GM19035 (cell line): ENCODE data around the gene CACNA1A.
"Not testable (repeated sequence)": the region's sequence is repeated elsewhere in the genome, so short reads cannot be mapped to it uniquely, and the experiment has no call there.

ENCODE experiments used
- ATAC-seq: cut with Tn5 transposase; IDR thresholded peaks from one replicate; pipeline ENCODE4 v1.9.1; 2021; ENCODE audit not compliant: unreplicated experiment

The CACNA1A gene

DNA sequence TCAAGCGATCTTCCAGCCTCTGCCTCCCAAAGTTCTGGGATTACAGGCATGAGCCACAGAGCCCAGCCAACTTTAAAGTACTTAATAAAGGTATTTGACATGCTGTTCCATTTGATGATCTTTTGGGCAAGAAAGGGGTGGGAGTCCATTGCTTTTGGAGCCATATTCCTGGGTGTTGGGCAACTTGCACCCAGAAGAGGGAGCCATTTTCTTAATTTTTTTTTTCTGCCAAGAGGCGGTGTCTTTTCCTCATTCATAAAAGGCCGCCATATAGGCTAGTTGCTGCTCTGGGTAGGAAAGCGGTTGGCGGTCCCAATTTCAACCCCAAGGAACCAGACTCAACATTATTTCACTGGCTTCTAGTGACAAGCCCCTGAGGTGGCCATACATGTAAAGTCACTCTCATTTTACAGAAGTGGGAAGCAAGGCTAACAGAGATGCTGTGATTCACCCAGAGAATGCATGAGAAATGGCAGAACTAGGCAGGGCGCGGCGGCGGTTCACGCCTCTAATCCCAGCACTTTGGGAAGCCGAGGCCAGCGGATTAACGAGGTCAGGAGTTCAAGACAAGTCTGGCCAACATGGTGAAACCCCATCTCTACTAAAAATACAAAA lies 139.6 kb downstream of the CACNA1A start:
- ATAC-seq, result no peak

DNA sequence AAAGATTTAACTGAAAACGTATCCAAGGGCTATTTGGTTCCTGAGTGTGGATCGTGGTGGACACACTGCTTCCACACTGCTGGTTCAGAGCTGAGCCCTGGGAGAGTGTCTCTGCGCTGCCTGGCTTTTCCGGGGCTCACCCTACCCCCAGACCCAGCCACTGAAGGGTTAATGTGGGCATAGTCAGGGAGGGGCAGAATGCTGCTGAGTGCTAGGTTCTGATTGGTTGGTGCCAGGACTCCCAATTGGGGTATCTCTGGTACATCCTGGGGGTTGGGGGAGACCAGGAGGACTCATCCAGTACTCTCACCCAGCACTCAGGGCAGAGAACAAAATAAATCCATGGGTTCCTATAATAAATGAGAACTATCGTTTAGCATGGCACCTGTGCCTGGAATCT lies 142.3 kb downstream of the CACNA1A start:
- no peak for ATAC-seq

GRCh38 chr19:13363245-13363644 lies 143.0 kb downstream of the CACNA1A start:
- no peak for ATAC-seq

DNA sequence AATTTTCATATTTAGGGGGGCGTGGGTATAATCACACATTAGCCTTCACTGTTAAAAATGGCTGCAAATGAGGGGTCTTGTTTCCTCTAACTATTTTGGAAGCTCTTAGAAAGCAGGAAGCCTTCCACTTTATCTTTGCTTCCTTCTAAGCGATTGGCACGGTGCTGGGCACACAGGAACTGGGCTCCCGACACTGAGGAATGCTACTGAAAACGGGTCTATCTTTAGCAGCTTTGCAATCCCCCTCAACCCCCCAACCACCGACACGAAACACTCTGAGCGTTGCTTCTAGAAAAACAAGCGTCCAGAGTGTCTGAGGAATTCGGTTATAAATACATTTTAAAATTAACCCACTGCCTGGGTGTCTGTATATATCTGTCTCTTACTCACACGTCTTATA lies 143.6 kb downstream of the CACNA1A start:
- ATAC-seq, result no peak

DNA sequence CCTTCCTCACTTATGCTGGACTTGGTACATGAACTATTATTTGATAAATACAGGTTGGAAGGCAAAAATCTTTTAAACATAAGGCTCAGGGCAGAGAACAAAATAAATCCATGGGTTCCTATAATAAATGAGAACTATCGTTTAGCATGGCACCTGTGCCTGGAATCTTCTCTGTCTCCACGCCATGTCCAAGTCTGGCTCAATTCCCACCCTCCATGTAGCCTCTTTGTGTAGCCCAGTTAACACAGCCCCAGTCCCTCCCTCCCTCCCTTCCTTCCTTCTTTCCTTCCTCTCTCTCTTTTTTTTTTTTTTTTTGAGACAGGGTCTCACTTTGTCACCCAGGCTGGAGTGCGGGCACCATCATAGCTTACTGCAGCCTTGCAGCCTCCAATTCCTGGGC lies 144.6 kb downstream of the CACNA1A start:
- ATAC-seq, result not testable (repeated sequence)

DNA sequence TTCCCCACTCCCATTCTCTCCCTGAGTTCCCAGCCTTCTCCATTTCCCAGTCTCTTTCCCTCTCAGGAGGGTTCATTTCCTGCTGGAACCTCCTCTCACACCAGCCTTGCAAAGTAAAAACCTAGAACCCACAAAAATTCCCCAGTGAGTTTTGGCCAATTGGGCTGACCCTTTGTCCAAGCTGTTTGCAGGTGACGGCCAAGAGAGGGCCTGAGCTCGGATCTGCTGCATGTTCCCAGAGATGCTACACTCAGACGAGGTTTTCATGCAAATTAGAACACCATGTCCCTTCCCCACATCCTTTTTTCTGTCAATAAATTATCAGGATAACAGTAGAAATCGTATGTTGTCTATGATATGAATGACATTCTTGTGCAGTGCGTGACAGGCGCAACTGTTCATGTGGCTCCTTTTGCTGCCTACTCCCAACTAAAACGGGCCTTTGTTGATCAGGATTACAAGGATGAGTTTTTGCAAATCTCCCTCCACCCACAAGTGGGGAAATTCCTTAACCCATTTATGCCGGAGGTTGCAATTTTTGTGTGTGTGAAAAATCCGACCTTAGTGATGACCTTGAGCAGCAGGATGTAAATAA lies 149.5 kb downstream of the CACNA1A start:
- no peak for ATAC-seq

DNA sequence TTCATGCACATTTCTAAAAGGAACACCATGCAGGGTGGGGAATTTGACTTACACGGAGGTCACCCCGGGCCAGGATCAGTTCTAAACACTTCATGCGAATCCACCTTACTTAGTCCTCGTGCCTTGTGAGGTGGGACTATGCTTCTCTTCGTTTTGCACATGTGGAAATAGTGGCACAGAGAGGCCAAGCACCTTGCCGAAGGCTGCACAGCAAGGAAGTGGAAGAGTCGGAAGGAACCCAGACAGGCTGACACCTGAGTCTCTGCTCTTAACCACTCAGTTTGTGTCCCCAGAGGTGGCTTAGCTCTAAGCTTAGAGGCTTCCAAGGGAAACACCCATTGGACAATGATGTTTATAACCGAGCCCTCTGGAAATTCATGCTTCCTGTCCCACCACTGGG lies 150.1 kb downstream of the CACNA1A start:
- no peak for ATAC-seq

GRCh38 chr19:13355356-13355755 lies 150.9 kb downstream of the CACNA1A start:
- no peak for ATAC-seq

DNA sequence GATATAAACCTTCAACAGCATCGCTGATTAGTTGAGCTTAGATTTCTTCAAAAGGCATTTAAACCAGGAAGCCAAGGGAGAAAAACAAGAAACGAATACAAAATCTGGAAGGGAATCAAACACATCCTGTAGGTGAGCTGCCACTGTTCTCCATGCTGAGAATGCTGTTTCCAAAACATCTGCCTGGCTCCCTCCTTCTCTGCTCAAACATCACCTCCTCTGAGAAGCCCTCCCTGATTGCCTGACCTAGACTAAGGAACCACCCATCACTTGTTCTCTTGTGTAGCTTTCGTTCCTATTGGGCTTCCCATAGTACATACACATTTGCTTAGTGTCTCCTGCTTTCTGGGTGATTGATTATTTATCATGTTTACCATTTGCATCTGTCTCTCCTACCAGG lies 152.7 kb downstream of the CACNA1A start:
- no peak for ATAC-seq

- no peak for ATAC-seq
Observed at GRCh38 chr19:13350759-13351158, 155.5 kb downstream of the CACNA1A start.

DNA sequence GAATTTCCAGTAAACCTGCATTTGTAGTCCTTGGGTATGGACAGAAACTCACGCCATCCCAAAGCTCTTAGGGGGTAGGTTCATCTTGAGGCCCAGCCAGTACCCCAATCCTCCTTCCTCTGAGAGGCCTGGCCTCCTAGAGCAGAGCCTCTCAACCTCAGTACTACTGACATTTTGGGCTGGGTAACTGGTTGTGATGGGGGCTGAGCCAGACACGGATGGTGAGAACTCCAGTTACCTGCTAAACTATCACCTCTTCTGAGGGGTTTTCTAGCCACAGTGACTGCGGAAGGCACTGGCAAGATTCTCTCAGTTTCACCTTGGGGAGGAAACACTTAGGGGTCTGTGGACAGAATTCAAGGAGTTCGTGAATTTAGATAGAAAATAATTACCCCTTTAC lies 156.2 kb downstream of the CACNA1A start:
- ATAC-seq, result no peak

DNA sequence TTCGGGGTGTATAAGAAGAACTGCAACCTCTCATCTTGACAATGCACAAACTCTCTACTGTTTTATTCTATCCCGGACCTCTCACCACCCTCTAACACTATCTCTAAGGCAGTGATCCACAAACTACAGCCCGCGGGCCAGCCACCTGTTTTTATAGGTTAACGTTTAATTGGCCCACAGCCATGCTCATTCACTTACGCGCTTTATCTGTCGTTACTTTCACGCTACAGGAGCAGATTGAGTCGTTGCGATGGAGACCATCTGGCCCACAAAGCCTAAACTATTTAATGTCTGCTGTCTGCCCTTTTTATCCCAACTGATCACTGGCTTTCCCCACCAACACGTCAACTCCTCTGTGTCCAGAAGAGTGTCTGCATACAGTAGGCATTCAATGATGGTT lies 158.9 kb downstream of the CACNA1A start:
- no peak for ATAC-seq

- ATAC-seq, result no peak
Observed at GRCh38 chr19:13343514-13343913, 162.8 kb downstream of the CACNA1A start.

GRCh38 chr19:13342672-13343071 lies 163.6 kb downstream of the CACNA1A start:
- no peak for ATAC-seq

DNA sequence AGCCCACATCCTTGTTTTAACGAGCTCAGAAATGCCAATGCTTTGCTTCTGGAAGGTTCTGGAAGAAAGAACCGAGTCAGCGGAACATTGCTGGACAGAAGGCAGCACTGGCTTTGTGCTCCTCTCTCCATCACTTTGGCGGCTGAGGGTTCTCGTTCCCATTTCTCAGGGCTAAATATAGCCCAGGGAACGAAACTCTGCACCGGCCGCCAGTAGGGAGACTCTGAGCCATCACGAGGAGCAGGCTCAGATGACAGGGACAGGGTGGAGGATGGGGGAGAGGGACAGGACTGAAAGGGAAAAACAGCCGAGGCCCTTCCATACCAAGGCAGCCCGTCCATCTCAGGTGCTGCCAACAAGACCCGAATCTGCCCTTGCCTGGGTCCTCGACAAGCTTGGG lies 166.4 kb downstream of the CACNA1A start:
- no peak for ATAC-seq

- no peak for ATAC-seq
Observed at GRCh38 chr19:13337181-13337580, 169.1 kb downstream of the CACNA1A start.

DNA sequence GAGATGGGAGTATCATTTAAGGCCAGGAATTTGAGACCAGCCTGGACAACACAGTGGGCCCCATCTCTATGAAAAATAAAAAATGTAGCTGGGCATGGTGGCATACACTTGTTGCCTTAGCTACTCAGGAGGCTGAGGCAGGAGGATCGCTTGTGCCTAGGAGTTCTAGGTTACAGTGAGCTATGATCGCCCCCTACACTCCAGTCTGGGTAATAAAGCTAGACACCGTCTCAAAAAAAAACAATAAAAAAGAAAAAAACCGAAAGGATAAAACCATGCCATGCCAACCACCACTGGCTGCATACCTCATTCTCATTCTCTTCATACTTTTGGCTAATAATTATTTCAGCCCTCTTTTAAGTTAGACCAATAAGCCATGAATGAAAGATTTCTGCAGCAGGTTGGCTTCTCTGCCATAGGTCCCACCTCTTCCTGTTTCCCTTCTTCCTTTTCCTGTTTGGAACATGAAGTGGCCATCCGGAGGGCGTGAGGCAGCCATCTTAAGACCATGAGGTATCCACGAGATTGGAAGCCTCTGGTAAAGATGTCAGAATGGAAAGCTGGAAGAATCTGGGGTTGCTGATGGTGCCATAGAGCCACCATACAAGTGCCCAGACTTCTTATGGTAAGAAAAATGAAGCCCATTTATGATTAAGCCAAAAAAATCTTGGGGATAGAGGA lies 171.3 kb downstream of the CACNA1A start:
- ATAC-seq, result no peak

DNA sequence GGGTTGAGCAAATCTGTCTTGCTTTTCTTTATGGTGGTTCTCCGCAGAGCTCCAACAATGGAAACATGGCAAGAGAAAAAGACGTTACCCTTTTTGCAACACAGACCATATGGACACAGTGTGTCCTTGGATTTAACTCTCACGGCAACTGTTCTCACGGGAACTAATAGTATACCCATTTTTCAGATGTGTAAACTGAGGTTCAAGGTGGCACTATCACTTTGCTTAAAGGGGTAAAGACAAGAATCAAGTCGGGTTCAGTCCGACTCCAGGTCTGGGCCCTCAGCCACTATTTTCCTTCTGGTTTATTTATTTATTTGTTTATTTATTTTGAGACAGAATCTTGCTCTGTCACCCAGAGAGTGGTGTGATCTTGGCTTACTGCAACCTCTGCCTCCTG lies 176.0 kb downstream of the CACNA1A start:
- no peak for ATAC-seq

- no peak for ATAC-seq
Observed at GRCh38 chr19:13329766-13330165, 176.5 kb downstream of the CACNA1A start.

DNA sequence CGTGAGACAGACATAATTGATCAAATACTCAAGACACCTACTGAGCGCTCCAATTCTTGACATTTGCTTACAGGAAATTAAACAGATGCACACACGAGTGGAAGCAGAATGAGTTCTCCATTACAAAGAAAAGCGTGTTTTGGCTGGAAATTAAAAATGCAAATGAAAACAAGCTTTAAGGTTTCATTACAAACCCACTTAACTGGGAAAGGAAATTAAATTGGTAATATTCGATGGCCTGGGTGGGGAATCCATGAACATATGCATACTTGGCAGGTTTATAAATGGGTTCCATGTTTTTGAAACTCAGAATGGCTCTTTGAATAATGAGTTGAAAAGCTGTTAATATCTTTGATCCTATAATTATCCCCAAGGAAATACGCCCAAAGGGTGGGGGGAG lies 178.0 kb downstream of the CACNA1A start:
- ATAC-seq, result no peak

GRCh38 chr19:13319526-13319925 lies 186.8 kb downstream of the CACNA1A start:
- no peak for ATAC-seq

GRCh38 chr19:13318190-13318589 lies 188.1 kb downstream of the CACNA1A start:
- ATAC-seq, result no peak

DNA sequence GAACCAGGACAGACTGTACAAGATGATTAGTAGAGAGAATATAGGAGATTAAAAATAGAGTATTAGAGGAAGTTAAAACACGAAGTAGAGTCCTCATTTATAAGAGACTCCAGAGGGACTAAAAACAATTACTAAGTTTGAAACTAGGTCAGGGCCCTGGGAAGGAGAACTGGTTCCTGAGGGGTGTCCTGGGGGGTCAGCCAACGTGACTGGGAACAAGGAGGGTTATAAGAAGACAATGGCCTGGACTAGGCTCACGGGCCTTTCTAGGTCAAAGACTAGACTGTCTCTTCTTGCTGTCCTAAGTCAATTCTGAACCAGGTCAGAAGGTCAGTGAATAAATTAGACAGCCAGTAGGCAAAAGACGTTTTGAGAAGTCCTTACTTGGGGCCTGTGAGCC lies 190.8 kb downstream of the CACNA1A start:
- ATAC-seq, result no peak
